ENCODE measurements around the gene CACNA1G.

CACNA1G gene

GRCh38 chr17:50596191-50597037 lies 35.9 kb downstream of the CACNA1G start:
- Histone ChIP-seq H3K9me3 (no peaks in the 10 kb centered on the region), H3K36me3 (no peaks in the 10 kb centered on the region), H3K4me3 (ENCODE audit: low read depth in 1 of 2, low read length in 1 of 2) (no peak overlapping the region), H3K27me3 (peaks cover 16% of the 10 kb centered on the region), H3K27ac (no peak overlapping the region), H3K4me1 (ENCODE audit: control insufficient read depth in 1 of 2, insufficient read depth in 1 of 2, low read depth in 1 of 2, low read length in 1 of 2) (no peaks in the 10 kb centered on the region)
- TF ChIP-seq CTCF (IDR thresholded peaks at IDR 0.05): no peak

GRCh38 chr17:50598487-50598886 lies 38.0 kb downstream of the CACNA1G start:
- TF ChIP-seq CTCF (IDR thresholded peaks at IDR 0.05): no peak
- H3K27ac ChIP-seq: no peak overlapping the region
- H3K9me3 ChIP-seq: no peaks in the 10 kb centered on the region
- peaks cover 29% of the 10 kb centered on the region for H3K27me3 ChIP-seq
- H3K36me3 ChIP-seq: no peaks in the 10 kb centered on the region
- H3K4me3 ChIP-seq (ENCODE audit: low read depth in 1 of 2, low read length in 1 of 2): no peak overlapping the region
- no peaks in the 10 kb centered on the region for H3K4me1 ChIP-seq (ENCODE audit: control insufficient read depth in 1 of 2, insufficient read depth in 1 of 2, low read depth in 1 of 2, low read length in 1 of 2)

- no peak overlapping the region for H3K4me3 ChIP-seq (ENCODE audit: low read depth in 1 of 2, low read length in 1 of 2)
- no peak overlapping the region for H3K27ac ChIP-seq
- H3K36me3 ChIP-seq: no peaks in the 10 kb centered on the region
- no peaks in the 10 kb centered on the region for H3K9me3 ChIP-seq
- TF ChIP-seq CTCF (IDR thresholded peaks at IDR 0.05): no peak
- H3K27me3 ChIP-seq: peaks cover 32% of the 10 kb centered on the region
- H3K4me1 ChIP-seq (ENCODE audit: control insufficient read depth in 1 of 2, insufficient read depth in 1 of 2, low read depth in 1 of 2, low read length in 1 of 2): no peaks in the 10 kb centered on the region
Observed at GRCh38 chr17:50599606-50600005, 39.1 kb downstream of the CACNA1G start.

- no peak for TF ChIP-seq CTCF (IDR thresholded peaks at IDR 0.05)
- no peaks in the 10 kb centered on the region for H3K9me3 ChIP-seq
- H3K27me3 ChIP-seq: peaks cover 52% of the 10 kb centered on the region
Observed at GRCh38 chr17:50601823-50602375, 41.4 kb downstream of the CACNA1G start.

GRCh38 chr17:50602836-50603235 lies 42.3 kb downstream of the CACNA1G start:
- Histone ChIP-seq H3K9me3 (no peaks in the 10 kb centered on the region), H3K27ac (no peak overlapping the region), H3K27me3 (peaks cover 61% of the 10 kb centered on the region), H3K36me3 (no peaks in the 10 kb centered on the region), H3K4me1 (ENCODE audit: control insufficient read depth in 1 of 2, insufficient read depth in 1 of 2, low read depth in 1 of 2, low read length in 1 of 2) (no peaks in the 10 kb centered on the region), H3K4me3 (ENCODE audit: low read depth in 1 of 2, low read length in 1 of 2) (no peak overlapping the region)
- TF ChIP-seq CTCF (IDR thresholded peaks at IDR 0.05): no peak

More at GRCh38 chr17:50601823-50602375, 41.4 kb downstream of the CACNA1G start:
- H3K4me3 ChIP-seq (ENCODE audit: low read depth in 1 of 2, low read length in 1 of 2): no peak overlapping the region
- no peak overlapping the region for H3K27ac ChIP-seq
- H3K4me1 ChIP-seq (ENCODE audit: control insufficient read depth in 1 of 2, insufficient read depth in 1 of 2, low read depth in 1 of 2, low read length in 1 of 2): no peaks in the 10 kb centered on the region
- no peaks in the 10 kb centered on the region for H3K36me3 ChIP-seq

Measured in neutrophil (primary cell).